Raji (cell line): ENCODE data around the gene REPS1.
A peak's percentile ranks its signal among the peaks of the same experiment; 100 is the strongest.

Experiments
- POLR2A ChIP-seq: IDR thresholded peaks from 2 replicates; pipeline ENCODE4 v1.6.1; 2011; ENCODE audit warnings: low read depth, low read length, control low read depth; ENCODE audit not compliant: insufficient read depth

The REPS1 gene

GRCh38 chr6:138987643-138988468 lies at the start of gene REPS1:
REPS1 (minus strand) TSS chr6:138988253; CDS start chr6:138987682, 571 bp downstream.
- TF ChIP-seq POLR2A = peak; percentile 69

GRCh38 chr6:139037490-139037889 lies 49.4 kb upstream of the REPS1 start:
- no peak for TF ChIP-seq POLR2A

- TF ChIP-seq POLR2A = no peak
Observed at GRCh38 chr6:139030228-139030963, 42.3 kb upstream of the REPS1 start.

GRCh38 chr6:139029470-139030227 lies 41.6 kb upstream of the REPS1 start:
- TF ChIP-seq POLR2A = no peak

GRCh38 chr6:139028658-139029469 lies 40.8 kb upstream of the REPS1 start, which contains the start of gene ABRACL:
ABRACL (plus strand) TSS chr6:139028745; CDS start chr6:139034161, 5,416 bp downstream.
- TF ChIP-seq POLR2A = peak; percentile 51

GRCh38 chr6:139028215-139028657 lies 40.2 kb upstream of the REPS1 start:
- TF ChIP-seq POLR2A = no peak

- TF ChIP-seq POLR2A = no peak
Observed at GRCh38 chr6:139027620-139028182, 39.6 kb upstream of the REPS1 start.

GRCh38 chr6:139020689-139021088 lies 32.6 kb upstream of the REPS1 start:
- no peak for TF ChIP-seq POLR2A

GRCh38 chr6:139019722-139020121 lies 31.7 kb upstream of the REPS1 start:
- no peak for TF ChIP-seq POLR2A

- no peak for TF ChIP-seq POLR2A
Observed at GRCh38 chr6:139017227-139017626, 29.2 kb upstream of the REPS1 start.

- TF ChIP-seq POLR2A = no peak
Observed at GRCh38 chr6:139016337-139017213, 28.5 kb upstream of the REPS1 start.

- no peak for TF ChIP-seq POLR2A
Observed at GRCh38 chr6:139014945-139015344, 26.9 kb upstream of the REPS1 start.

GRCh38 chr6:139013185-139013800 lies 25.2 kb upstream of the REPS1 start:
- no peak for TF ChIP-seq POLR2A
